H1 (cell line): ENCODE measurements around the gene SH3GL2. TPM values are rescaled to one million over a fixed set of nuclear protein-coding genes. Genes with fewer than 3 reads are reported as not detected.

Experiments
- CTCF ChIA-PET: fragments of 300-600 bp; sonication (Branson Sonifier 250); formaldehyde crosslinking; loops from one replicate; lab custom pipeline; 2021; ENCODE audit not compliant: partially characterized antibody; lab: Charles Lee
- POLR2A ChIA-PET: fragments of 300-600 bp; sonication (Branson Sonifier 250); formaldehyde crosslinking; loops from one replicate; lab custom pipeline; 2021; ENCODE audit warnings: inconsistent platforms; ENCODE audit not compliant: partially characterized antibody; lab: Charles Lee
- DNase-seq, 2 experiments: peaks; one replicate each; pipeline versions ENCODE4 v3.0.0 to v3.0.0-alpha.2; 2010 to 2022; ENCODE audit warnings: low spot score in 2 of 2, low read depth in 1 of 2, mixed read lengths in 1 of 2
- FAIRE-seq: peaks from 2 replicates; lab custom pipeline; 2011; peaks lifted over from hg19 to GRCh38; lab: Jason Lieb, UNC
- H2AFZ ChIP-seq: 2 replicates; pipeline ENCODE4 v1.8.1; 2012; ENCODE audit warnings: low read length, inconsistent platforms
- H2AK5ac ChIP-seq: 2 replicates; pipeline ENCODE4 v1.6.1; 2013; ENCODE audit warnings: low read depth, low read length
- H2BK120ac ChIP-seq: replicated peaks from 2 replicates; pipeline ENCODE3; 2013; ENCODE audit warnings: low read depth, low read length, inconsistent platforms
- H2BK12ac ChIP-seq: 2 replicates; pipeline ENCODE4 v1.6.1; 2013; ENCODE audit warnings: low read depth, low read length
- H2BK15ac ChIP-seq: 2 replicates; pipeline ENCODE4 v1.6.1; 2013; ENCODE audit warnings: low read length
- H2BK20ac ChIP-seq: 2 replicates; pipeline ENCODE4 v1.6.1; 2013; ENCODE audit warnings: low read length
- H2BK5ac ChIP-seq: 2 replicates; pipeline ENCODE4 v1.6.1; 2013; ENCODE audit warnings: low read depth, low read length
- H3K14ac ChIP-seq: 2 replicates; pipeline ENCODE4 v1.6.1; 2013; ENCODE audit warnings: inconsistent platforms; ENCODE audit not compliant: insufficient read length
- H3K18ac ChIP-seq: 2 replicates; pipeline ENCODE4 v1.6.1; 2013; ENCODE audit warnings: low read length; ENCODE audit errors: extremely low read depth
- H3K23ac ChIP-seq: 2 replicates; pipeline ENCODE4 v1.6.1; 2013; ENCODE audit warnings: inconsistent platforms; ENCODE audit not compliant: insufficient read length
- H3K23me2 ChIP-seq: 2 replicates; pipeline ENCODE4 v1.6.1; 2013; ENCODE audit warnings: low read depth, low read length
- H3K27ac ChIP-seq: 2 replicates; pipeline ENCODE4 v1.6.1; 2011; ENCODE audit warnings: low read depth, low read length, inconsistent platforms
- H3K27me3 ChIP-seq, 4 experiments: replicated peaks in 1 of 4; 1 replicate in 1 of 4; 2 replicates in 3 of 4; pipeline versions ENCODE4 v1.6.1 to v1.8.1; 2011 to 2013; ENCODE audit warnings: low read length in 3 of 4, mild to moderate bottlenecking in 3 of 4, inconsistent platforms in 2 of 4, mixed read lengths in 2 of 4, moderate library complexity in 1 of 4; ENCODE audit not compliant: control insufficient read depth in 3 of 4, insufficient read depth in 3 of 4; ENCODE audit errors: extremely low read depth in 1 of 4
- H3K36me3 ChIP-seq, 4 experiments: 2 replicates each; pipeline versions ENCODE4 v1.6.1 to v1.8.1; 2011 to 2013; ENCODE audit warnings: mild to moderate bottlenecking in 4 of 4, low read length in 3 of 4, moderate library complexity in 2 of 4, control low read depth in 1 of 4, inconsistent platforms in 1 of 4; ENCODE audit not compliant: insufficient read depth in 4 of 4, control insufficient read depth in 2 of 4
- H3K4ac ChIP-seq: replicated peaks from 2 replicates; pipeline ENCODE3; 2013; ENCODE audit warnings: low read length, low read depth, mixed read lengths, inconsistent platforms; ENCODE audit not compliant: insufficient read length
- H3K4me1 ChIP-seq, 4 experiments: replicated peaks in 1 of 4; 1 replicate in 1 of 4; 2 replicates in 3 of 4; pipeline versions ENCODE4 v1.6.1 to v1.8.1; 2011 to 2013; ENCODE audit warnings: low read length in 3 of 4, inconsistent platforms in 2 of 4, mixed read lengths in 1 of 4; ENCODE audit not compliant: insufficient read depth in 4 of 4, control insufficient read depth in 3 of 4
- H3K4me2 ChIP-seq, 2 experiments: 2 replicates each; pipeline versions ENCODE4 v1.6.1 to v1.8.1; 2011 to 2013; ENCODE audit warnings: low read depth in 2 of 2, low read length in 2 of 2, control low read depth in 1 of 2, inconsistent platforms in 1 of 2, mild to moderate bottlenecking in 1 of 2; ENCODE audit not compliant: insufficient read depth in 1 of 2
- H3K4me3 ChIP-seq, 4 experiments: fragments of 200-600, 300-600 bp in 1 of 4; sonication (generic), shearing (Covaris generic), sonication (Bioruptor Twin) in 1 of 4; 2 replicates each; pipeline versions ENCODE4 v1.5.1 to v1.8.1; 2011 to 2016; ENCODE audit warnings: low read length in 4 of 4, low read depth in 3 of 4, control low read depth in 2 of 4, inconsistent platforms in 2 of 4, mild to moderate bottlenecking in 2 of 4, mixed read lengths in 1 of 4, moderate library complexity in 1 of 4; ENCODE audit not compliant: insufficient read depth in 2 of 4; ENCODE audit errors: extremely low read depth in 1 of 4
- H3K56ac ChIP-seq: replicated peaks from 2 replicates; pipeline ENCODE3; 2013; ENCODE audit warnings: low read depth, mild to moderate bottlenecking, mixed read lengths, low read length, inconsistent platforms; ENCODE audit not compliant: insufficient read length
- H3K79me1 ChIP-seq: 2 replicates; pipeline ENCODE4 v1.6.1; 2013; ENCODE audit warnings: low read depth, low read length, control low read depth
- H3K79me2 ChIP-seq, 2 experiments: 2 replicates each; pipeline versions ENCODE4 v1.6.1 to v1.8.1; 2012 to 2013; ENCODE audit warnings: low read length in 2 of 2, mild to moderate bottlenecking in 2 of 2, inconsistent platforms in 1 of 2; ENCODE audit not compliant: insufficient read depth in 2 of 2, control insufficient read depth in 1 of 2
- H3K9ac ChIP-seq, 4 experiments: replicated peaks in 1 of 4; 1 replicate in 1 of 4; 2 replicates in 3 of 4; pipeline versions ENCODE4 v1.6.1 to v1.8.1; 2011 to 2013; ENCODE audit warnings: low read depth in 3 of 4, low read length in 3 of 4, control low read depth in 2 of 4, mild to moderate bottlenecking in 2 of 4, moderate library complexity in 2 of 4, inconsistent platforms in 1 of 4; ENCODE audit errors: extremely low read depth in 1 of 4
- H3K9me3 ChIP-seq, 2 experiments: 2 replicates each; pipeline versions ENCODE4 v1.6.1 to v1.8.1; 2012 to 2013; ENCODE audit warnings: mild to moderate bottlenecking in 2 of 2, moderate library complexity in 2 of 2, control low read depth in 1 of 2, inconsistent platforms in 1 of 2, low read depth in 1 of 2, low read length in 1 of 2, mixed read lengths in 1 of 2; ENCODE audit not compliant: insufficient read depth in 2 of 2
- H4K20me1 ChIP-seq, 2 experiments: replicated peaks in 1 of 2; 2 replicates each; pipeline versions ENCODE3 to v1.8.1; 2011 to 2013; ENCODE audit warnings: inconsistent platforms in 2 of 2, low read length in 2 of 2, mild to moderate bottlenecking in 1 of 2; ENCODE audit not compliant: insufficient read depth in 2 of 2, control insufficient read depth in 1 of 2
- H4K5ac ChIP-seq: 2 replicates; pipeline ENCODE4 v1.6.1; 2013; ENCODE audit warnings: low read length, low read depth, mixed read lengths, inconsistent platforms; ENCODE audit not compliant: insufficient read length
- H4K8ac ChIP-seq: 2 replicates; pipeline ENCODE4 v1.8.0; 2013; ENCODE audit warnings: mild to moderate bottlenecking, moderate library complexity, low read length, inconsistent platforms; ENCODE audit not compliant: insufficient read depth; ENCODE audit errors: extremely low read depth
- H4K91ac ChIP-seq: replicated peaks from 2 replicates; pipeline ENCODE3; 2013; ENCODE audit warnings: low read length, mixed read lengths, inconsistent platforms; ENCODE audit not compliant: insufficient read length
- EGR1 ChIP-seq: IDR thresholded peaks from 2 replicates; pipeline ENCODE4 v1.6.1; 2011; ENCODE audit warnings: low read depth, low read length, borderline replicate concordance
- SIN3A ChIP-seq, 2 experiments: IDR thresholded peaks in 1 of 2; conservative IDR thresholded peaks in 1 of 2; 2 replicates each; pipeline ENCODE4 v1.6.1; 2011 to 2012; ENCODE audit warnings: low read length in 2 of 2, improper control_type of control experiment in 1 of 2, low read depth in 1 of 2, mild to moderate bottlenecking in 1 of 2
- WGBS, 2 experiments: shearing (Covaris generic) in 1 of 2; methylation state at CpG; one replicate each; pipeline versions ENCODE4 v1.1.6 to v1.1.7; 2013 to 2015; ENCODE audit warnings: low lambda C conversion rate in 2 of 2, mixed read lengths in 2 of 2, inconsistent platforms in 1 of 2, low coverage in 1 of 2, missing lambda C conversion rate in 1 of 2; ENCODE audit not compliant: insufficient replicate concordance in 2 of 2, insufficient coverage in 1 of 2, insufficient read length in 1 of 2; ENCODE audit errors: extremely low coverage in 1 of 2, missing lambda C conversion rate in 1 of 2; 5-methylcytosine and 5-hydroxymethylcytosine counted together
- polyA plus RNA-seq, 7 experiments: library from polyadenylated mRNA; depleted of rRNA in 3 of 7; stranded (reverse) in 5 of 7; unstranded in 2 of 7; fragments of >200 nt in 5 of 7; fragments of 200-250 nt in 2 of 7; gene quantifications; 1 replicate in 5 of 7; 2 replicates in 1 of 7; 4 replicates in 1 of 7; pipeline versions ENCODE4 v1.2.1 to v1.2.3, GENCODE V29; 2011 to 2013; ENCODE audit warnings: missing spikeins in 2 of 7, mixed read lengths in 2 of 7
- total RNA-seq: library from RNA; stranded (reverse); fragmentation: NEBNext Ultra II Directional; extraction: Animal tissue kit (Norgen Biotek cat#: 25700); gene quantifications from 2 replicates; pipeline ENCODE4 v1.2.1, GENCODE V29; 2021

Gene SH3GL2
- total and polyA plus RNA-seq, 2 of the 8 experiments (the other 6 are each of a cell fraction or from before 2014, with no cell fraction given) = 4.7 to 5.3 TPM

DNA sequence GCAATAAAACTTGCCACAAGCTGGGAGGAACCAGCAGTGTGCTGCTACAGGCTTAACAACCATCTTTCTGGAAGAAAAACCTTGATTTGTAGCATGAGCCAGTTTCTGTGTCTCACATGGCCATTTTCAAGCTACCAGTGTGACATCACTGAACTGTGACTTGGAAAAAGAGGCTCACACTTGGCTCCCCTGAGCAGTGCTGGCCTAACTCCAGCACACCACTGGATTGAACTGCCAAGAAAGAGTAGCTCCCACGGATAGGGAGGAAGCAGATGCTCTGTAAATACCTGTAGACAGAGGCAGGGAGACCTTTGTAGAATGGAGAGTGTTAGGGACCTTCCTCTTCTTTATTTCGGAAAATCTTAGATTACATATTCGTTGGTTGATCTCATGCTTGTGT, 197.9 kb downstream of the SH3GL2 start:
- Histone ChIP-seq H4K91ac (no peak overlapping the region), H3K56ac (no peak overlapping the region), H2BK5ac (no peak overlapping the region), H3K23me2 (no peaks in the 10 kb centered on the region), H2BK12ac (no peak overlapping the region), H3K9me3 (no peaks in the 10 kb centered on the region), H3K23ac (no peak overlapping the region), H2AFZ (no peak overlapping the region), H3K18ac (no peak overlapping the region), H3K4me1 (no peaks in the 10 kb centered on the region), H3K14ac (no peak overlapping the region), H4K5ac (no peak overlapping the region), H3K27me3 (no peaks in the 10 kb centered on the region), H3K4me3 (no peak overlapping the region), H3K4me2 (no peak overlapping the region), H3K9ac (no peak overlapping the region), H3K36me3 (no peaks in the 10 kb centered on the region), H3K27ac (no peak overlapping the region), H2BK20ac (no peak overlapping the region), H4K20me1 (no peaks in the 10 kb centered on the region), H3K79me2 (no peaks in the 10 kb centered on the region), H3K4ac (no peak overlapping the region), H3K79me1 (no peaks in the 10 kb centered on the region), H2BK120ac (no peak overlapping the region), H2AK5ac (no peak overlapping the region), H4K8ac (no peak overlapping the region), H2BK15ac (no peak overlapping the region)
- ChIA-PET POLR2A (no interaction called here), CTCF (interaction anchor here (0.9 kb wide), 1 partner anchor 11 kb away, joined by 3 read pairs; no protein-coding TSS in a partner anchor)
- 46% methylated on average over 3 of the region's 3 CpGs; no CpG with 5 or more reads in 1 of the 2 experiments for WGBS, 2 experiments
- FAIRE-seq (no peak), DNase-seq (no peak)
- no peak for TF ChIP-seq SIN3A (conservative IDR thresholded peaks at IDR 0.05 in 1 of 2, IDR thresholded peaks at IDR 0.05 in 1 of 2; ENCODE audit: low read depth in 1 of 2, low read length in 2 of 2)
- TF ChIP-seq EGR1 = no peak
